MM.1S (cell line): Measurements from ENCODE around the gene PSMB9.
"Not testable (repeated sequence)": the region's sequence is repeated elsewhere in the genome, so short reads cannot be mapped to it uniquely, and the experiment has no call there.

ENCODE experiments used
- DNase-seq: peaks from one replicate; pipeline ENCODE4 v3.0.0-alpha.2; 2015
- H2AFZ ChIP-seq: fragments of 300-600 bp; sonication (generic); 2 replicates; pipeline ENCODE4 v1.6.0; 2016; ENCODE audit warnings: antibody characterized with exemption, low read length
- H3F3A ChIP-seq: fragments of 300-600 bp; sonication (generic); 2 replicates; pipeline ENCODE4 v1.6.1; 2016; ENCODE audit warnings: mild to moderate bottlenecking, antibody characterized with exemption, low read length, moderate library complexity, mixed read lengths; ENCODE audit not compliant: insufficient read depth
- H3K27ac ChIP-seq: fragments of 300-600 bp; sonication (generic); 2 replicates; pipeline ENCODE4 v1.5.1; 2016; ENCODE audit warnings: mild to moderate bottlenecking, low read length
- H3K27me3 ChIP-seq: fragments of 300-600 bp; sonication (generic); replicated peaks from 2 replicates; pipeline ENCODE4 v1.6.0; 2016; ENCODE audit warnings: low read length; ENCODE audit not compliant: insufficient read depth
- H3K36me3 ChIP-seq: fragments of 300-600 bp; sonication (generic); replicated peaks from 2 replicates; pipeline ENCODE4 v1.6.1; 2016; ENCODE audit warnings: mild to moderate bottlenecking, low read length, mixed read lengths; ENCODE audit not compliant: insufficient read depth
- H3K4me1 ChIP-seq: fragments of 300-600 bp; sonication (generic); 2 replicates; pipeline ENCODE4 v1.6.1; 2016; ENCODE audit warnings: low read length, mixed read lengths
- H3K4me2 ChIP-seq: fragments of 300-600 bp; sonication (generic); 2 replicates; pipeline ENCODE4 v1.6.0; 2016; ENCODE audit warnings: low read depth, low read length
- H3K4me3 ChIP-seq: fragments of 300-600 bp; sonication (generic); 2 replicates; pipeline ENCODE4 v1.5.1; 2016; ENCODE audit warnings: low read length, mixed read lengths
- H3K79me2 ChIP-seq: fragments of 300-600 bp; sonication (generic); 2 replicates; pipeline ENCODE4 v1.6.1; 2016; ENCODE audit warnings: mixed run types, low read length, mixed read lengths
- H3K9ac ChIP-seq: fragments of 300-600 bp; sonication (generic); 2 replicates; pipeline ENCODE4 v1.6.1; 2016; ENCODE audit warnings: low read length, mixed read lengths
- H3K9me2 ChIP-seq: fragments of 300-600 bp; sonication (generic); replicated peaks from 2 replicates; pipeline ENCODE4 v1.6.1; 2016; ENCODE audit warnings: mild to moderate bottlenecking, low read length, mixed read lengths; ENCODE audit not compliant: insufficient read depth
- H3K9me3 ChIP-seq: fragments of 300-600 bp; sonication (generic); replicated peaks from 2 replicates; pipeline ENCODE4 v1.6.1; 2016; ENCODE audit warnings: mild to moderate bottlenecking, low read length, mixed read lengths; ENCODE audit not compliant: insufficient read depth
- H4K20me1 ChIP-seq: fragments of 300-600 bp; sonication (generic); 2 replicates; pipeline ENCODE4 v1.6.1; 2016; ENCODE audit warnings: mild to moderate bottlenecking, low read length, moderate library complexity, mixed read lengths; ENCODE audit not compliant: insufficient read depth
- CTCF ChIP-seq: fragments of 300-600 bp; sonication (generic); IDR thresholded peaks from 2 replicates; pipeline ENCODE4 v1.5.1; 2016; ENCODE audit warnings: antibody characterized with exemption, low read length, mixed read lengths
- EZH2 ChIP-seq: fragments of 300-600 bp; sonication (generic); optimal IDR thresholded peaks from 2 replicates; pipeline ENCODE3; 2017; ENCODE audit warnings: low read depth, mild to moderate bottlenecking, antibody characterized with exemption, low read length, mixed read lengths
- EZH2phosphoT487 ChIP-seq: fragments of 300-600 bp; sonication (generic); IDR thresholded peaks from 2 replicates; pipeline ENCODE4 v1.6.1; 2018; ENCODE audit warnings: antibody characterized with exemption, low read length

The PSMB9 gene

GRCh38 chr6:32853541-32854375 lies at the start of gene PSMB9, which contains the start of gene TAP1:
Gene PSMB9, plus strand, starts transcription at chr6:32854192. Its CDS starts 38 bp downstream, at chr6:32854230.
Gene TAP1, minus strand, starts transcription at chr6:32853704. Its CDS starts 68 bp downstream, at chr6:32853636.
- no peaks in the 10 kb centered on the region for H3K27me3 ChIP-seq
- peaks cover 49% of the 10 kb centered on the region for H3K79me2 ChIP-seq
- no peaks in the 10 kb centered on the region for H3K9me2 ChIP-seq
- H4K20me1 ChIP-seq: no peaks in the 10 kb centered on the region
- H3K9ac ChIP-seq: peak within 1 kb of the TSS; percentile 86
- H3K4me2 ChIP-seq: peak within 1 kb of the TSS; percentile 85
- peak within 1 kb of the TSS; percentile 95 for H3K27ac ChIP-seq
- DNase-seq: peak; percentile 95
- peaks cover 17% of the 10 kb centered on the region; the same call in 1 of the 2 replicates for H3K4me1 ChIP-seq
- H2AFZ ChIP-seq: peak within 1 kb of the TSS; percentile 89
- peaks cover 8% of the 10 kb centered on the region; the same call in 1 of the 2 replicates for H3F3A ChIP-seq
- peak within 1 kb of the TSS; percentile 90 for H3K4me3 ChIP-seq
- no peaks in the 10 kb centered on the region for H3K9me3 ChIP-seq
- peaks cover 10% of the 10 kb centered on the region; the same call in 1 of the 2 replicates for H3K36me3 ChIP-seq
- TF ChIP-seq CTCF (peak; percentile 83), EZH2 (no peak), EZH2phosphoT487 (no peak)

GRCh38 chr6:32805404-32805803 lies 48.6 kb upstream of the PSMB9 start:
- not testable (repeated sequence) for H3F3A ChIP-seq, H4K20me1 ChIP-seq, H3K27me3 ChIP-seq, H2AFZ ChIP-seq, H3K9me2 ChIP-seq, DNase-seq, H3K4me3 ChIP-seq, H3K4me2 ChIP-seq, H3K4me1 ChIP-seq, H3K9me3 ChIP-seq, H3K36me3 ChIP-seq, H3K27ac ChIP-seq, H3K79me2 ChIP-seq, H3K9ac ChIP-seq

GRCh38 chr6:32807020-32807580 lies 46.9 kb upstream of the PSMB9 start:
- Histone ChIP-seq H3F3A (no peaks in the 10 kb centered on the region), H3K9me2 (no peaks in the 10 kb centered on the region), H4K20me1 (no peaks in the 10 kb centered on the region), H3K79me2 (no peaks in the 10 kb centered on the region), H3K9ac (no peak overlapping the region), H3K27me3 (no peaks in the 10 kb centered on the region; the same call in 1 of the 2 replicates), H3K4me1 (no peaks in the 10 kb centered on the region), H3K4me3 (no peak overlapping the region), H3K27ac (no peak overlapping the region), H3K9me3 (no peaks in the 10 kb centered on the region), H3K4me2 (no peak overlapping the region), H2AFZ (no peak overlapping the region), H3K36me3 (no peaks in the 10 kb centered on the region)
- DNase-seq: no peak
- TF ChIP-seq EZH2 (no peak), EZH2phosphoT487 (no peak), CTCF (no peak)

GRCh38 chr6:32809171-32809570 lies 44.8 kb upstream of the PSMB9 start:
- H3K9ac ChIP-seq: no peak overlapping the region
- H3K4me2 ChIP-seq: no peak overlapping the region
- no peak overlapping the region for H3K4me3 ChIP-seq
- no peaks in the 10 kb centered on the region for H3K36me3 ChIP-seq
- TF ChIP-seq CTCF: no peak
- no peak for DNase-seq
- no peaks in the 10 kb centered on the region for H3K9me3 ChIP-seq
- no peak overlapping the region for H2AFZ ChIP-seq
- no peaks in the 10 kb centered on the region for H3F3A ChIP-seq
- H4K20me1 ChIP-seq: no peaks in the 10 kb centered on the region
- no peaks in the 10 kb centered on the region for H3K27me3 ChIP-seq
- no peak overlapping the region for H3K27ac ChIP-seq
- H3K9me2 ChIP-seq: no peaks in the 10 kb centered on the region
- no peaks in the 10 kb centered on the region for H3K4me1 ChIP-seq
- no peaks in the 10 kb centered on the region for H3K79me2 ChIP-seq
